Kidney epithelial cell (primary cell): ENCODE data around the gene HTR4. TPM values are rescaled to one million over a fixed set of nuclear protein-coding genes. Genes with fewer than 3 reads are reported as not detected.

ENCODE experiments used
- DNase-seq: peaks from one replicate; pipeline ENCODE4 v3.0.0-alpha.2; 2010; ENCODE audit warnings: low read depth
- H3K27me3 ChIP-seq: 2 replicates; pipeline ENCODE4 v1.6.0; 2011; ENCODE audit warnings: low read length; ENCODE audit not compliant: control insufficient read depth, insufficient read depth
- H3K36me3 ChIP-seq: 2 replicates; pipeline ENCODE4 v1.5.1; 2011; ENCODE audit warnings: low read length; ENCODE audit not compliant: control insufficient read depth, insufficient read depth
- H3K4me3 ChIP-seq: 2 replicates; pipeline ENCODE4 v1.5.1; 2011; ENCODE audit warnings: low read depth, mild to moderate bottlenecking, control low read depth, low read length
- CTCF ChIP-seq: IDR thresholded peaks from 2 replicates; pipeline ENCODE4 v1.5.1; 2011; ENCODE audit warnings: mild to moderate bottlenecking, moderate library complexity, low read length, control low read depth, inconsistent platforms; ENCODE audit not compliant: insufficient read depth, poor library complexity, severe bottlenecking
- total RNA-seq: library from RNA; depleted of rRNA; stranded (reverse); fragments of >200 nt; gene quantifications from 2 replicates; pipeline ENCODE4 v1.2.3, GENCODE V29; 2015

HTR4 gene
- total RNA-seq, 1 donor from 2014 or later = not detected

GRCh38 chr5:148635321-148636083 is 18.8 kb downstream of the HTR4 start:
- TF ChIP-seq CTCF = no peak
- no peaks in the 10 kb centered on the region for H3K27me3 ChIP-seq
- H3K4me3 ChIP-seq = no peak overlapping the region

DNA sequence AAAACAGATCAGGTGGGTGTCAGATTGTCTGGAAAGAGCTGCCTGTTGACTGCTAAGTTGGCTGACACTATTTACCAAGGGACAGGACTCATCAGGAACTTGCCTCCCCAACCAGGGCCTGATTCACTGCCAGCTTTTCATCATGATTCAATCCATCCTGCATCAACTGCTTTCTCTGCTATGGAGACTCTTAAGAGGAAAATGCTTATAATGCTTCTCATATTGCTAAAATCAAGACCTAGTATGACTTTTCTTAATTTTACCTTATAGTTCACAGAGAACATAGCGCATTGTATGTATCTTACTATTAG is 21.3 kb downstream of the HTR4 start:
- no peaks in the 10 kb centered on the region for H3K36me3 ChIP-seq
- no peak for TF ChIP-seq CTCF
- no peak for DNase-seq
- no peaks in the 10 kb centered on the region for H3K27me3 ChIP-seq
- no peak overlapping the region for H3K4me3 ChIP-seq

More at GRCh38 chr5:148635321-148636083, 18.8 kb downstream of the HTR4 start:
- DNase-seq = no peak
- no peaks in the 10 kb centered on the region for H3K36me3 ChIP-seq

GRCh38 chr5:148632255-148633066 is 21.9 kb downstream of the HTR4 start:
- no peaks in the 10 kb centered on the region for H3K27me3 ChIP-seq
- no peak overlapping the region for H3K4me3 ChIP-seq
- TF ChIP-seq CTCF = no peak
- H3K36me3 ChIP-seq = no peaks in the 10 kb centered on the region
- no peak for DNase-seq

DNA sequence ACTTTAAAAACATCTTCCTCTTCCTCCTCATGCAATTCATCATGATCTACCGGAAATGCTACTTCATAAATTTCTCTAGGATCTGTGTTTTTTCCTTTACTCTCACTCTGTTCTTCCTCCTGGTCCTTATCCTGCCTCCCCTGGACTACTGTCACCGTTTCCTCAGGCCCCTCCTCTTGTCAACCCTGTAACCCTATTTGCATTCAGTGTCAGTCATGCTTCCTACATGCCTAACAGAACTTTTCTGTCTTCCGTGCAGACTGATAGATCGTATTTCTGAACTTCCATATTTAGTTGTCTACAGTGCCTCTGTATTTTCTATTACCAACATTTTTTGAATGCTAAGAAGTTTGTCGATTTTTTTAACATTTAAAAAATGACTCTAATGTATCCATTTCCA is 27.3 kb downstream of the HTR4 start:
- no peak for DNase-seq
- Histone ChIP-seq H3K4me3 (no peak overlapping the region), H3K36me3 (no peaks in the 10 kb centered on the region), H3K27me3 (no peaks in the 10 kb centered on the region)
- no peak for TF ChIP-seq CTCF

DNA sequence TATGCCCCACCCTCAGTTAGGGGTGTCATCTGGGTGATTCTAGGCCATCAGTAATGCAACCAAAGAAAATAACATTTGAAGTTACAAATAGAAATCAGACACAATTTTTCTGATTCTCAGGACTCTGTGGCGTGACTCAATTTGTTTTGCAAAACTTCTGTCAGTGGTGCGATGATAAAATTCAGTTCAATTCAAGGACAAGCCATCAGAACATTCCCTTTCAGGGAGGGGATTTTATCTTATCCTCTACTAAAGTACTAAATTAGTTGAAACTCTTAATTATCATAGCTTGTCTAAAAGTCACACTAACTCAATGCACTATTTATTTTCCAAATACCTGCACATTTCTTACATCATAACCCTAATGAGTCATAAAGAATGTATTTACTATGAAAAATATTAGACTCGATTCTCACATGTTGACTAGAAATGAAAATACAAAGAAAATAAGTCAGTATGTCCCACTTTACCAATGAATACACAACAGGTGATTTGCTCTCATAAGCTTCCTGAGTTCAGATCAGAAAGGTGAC is 28.2 kb downstream of the HTR4 start:
- no peaks in the 10 kb centered on the region for H3K27me3 ChIP-seq

More for the DNA sequence above, 28.2 kb downstream of the HTR4 start:
- Histone ChIP-seq H3K36me3 (no peaks in the 10 kb centered on the region), H3K4me3 (no peak overlapping the region)
- no peak for DNase-seq
- TF ChIP-seq CTCF = no peak
